NB4 (cell line): ENCODE results near the gene DEPDC1B.
"Not testable (repeated sequence)": the region's sequence is repeated elsewhere in the genome, so short reads cannot be mapped to it uniquely, and the experiment has no call there.

Source experiments
- DNase-seq: peaks from one replicate; pipeline ENCODE4 v3.0.0; 2010; ENCODE audit warnings: low read depth
- H3K4me3 ChIP-seq: one replicate; pipeline ENCODE4 v1.5.1; 2011; ENCODE audit warnings: mild to moderate bottlenecking, low read depth, low read length, moderate library complexity
- CTCF ChIP-seq: IDR thresholded peaks from one replicate; pipeline ENCODE4 v1.5.1; 2012; ENCODE audit warnings: low read depth, low read length
- MAX ChIP-seq: IDR thresholded peaks from 2 replicates; pipeline ENCODE4 v1.6.1; 2011; ENCODE audit warnings: low read depth, low read length
- MYC ChIP-seq: IDR thresholded peaks from 2 replicates; pipeline ENCODE4 v1.6.1; 2011; ENCODE audit warnings: low read depth, low read length
- POLR2A ChIP-seq: IDR thresholded peaks from 2 replicates; pipeline ENCODE4 v1.6.1; 2011; ENCODE audit warnings: mild to moderate bottlenecking; ENCODE audit not compliant: insufficient read length; ENCODE audit errors: extremely low read depth

Gene DEPDC1B

GRCh38 chr5:60690326-60690725 is 9.6 kb downstream of the DEPDC1B start:
- no peak for DNase-seq
- no peak overlapping the region for H3K4me3 ChIP-seq
- TF ChIP-seq CTCF, result no peak
- no peak for TF ChIP-seq MYC
- no peak for TF ChIP-seq POLR2A
- TF ChIP-seq MAX, result no peak

GRCh38 chr5:60688980-60689379 is 11.0 kb downstream of the DEPDC1B start:
- TF ChIP-seq MYC (no peak), CTCF (no peak), MAX (no peak), POLR2A (no peak)
- DNase-seq, result no peak
- H3K4me3 ChIP-seq, result no peak overlapping the region

GRCh38 chr5:60687927-60688720 is 11.8 kb downstream of the DEPDC1B start:
- TF ChIP-seq POLR2A (no peak), CTCF (no peak), MAX (no peak), MYC (no peak)
- no peak overlapping the region for H3K4me3 ChIP-seq
- peak; percentile 24 for DNase-seq

GRCh38 chr5:60686157-60686556 is 13.8 kb downstream of the DEPDC1B start:
- no peak for DNase-seq
- TF ChIP-seq POLR2A, result no peak
- no peak for TF ChIP-seq CTCF
- no peak for TF ChIP-seq MYC
- TF ChIP-seq MAX, result no peak
- no peak overlapping the region for H3K4me3 ChIP-seq

- peak; percentile 54 for DNase-seq
- H3K4me3 ChIP-seq, result no peak overlapping the region
- no peak for TF ChIP-seq MAX
- no peak for TF ChIP-seq POLR2A
- TF ChIP-seq MYC, result no peak
Measured at GRCh38 chr5:60685700-60686099, 14.3 kb downstream of the DEPDC1B start.

GRCh38 chr5:60685028-60685427 is 14.9 kb downstream of the DEPDC1B start:
- H3K4me3 ChIP-seq, result no peak overlapping the region
- DNase-seq, result no peak
- no peak for TF ChIP-seq POLR2A
- TF ChIP-seq CTCF, result no peak
- no peak for TF ChIP-seq MYC
- no peak for TF ChIP-seq MAX

- H3K4me3 ChIP-seq, DNase-seq: not testable (repeated sequence)
Measured at GRCh38 chr5:60682007-60682406, 18.0 kb downstream of the DEPDC1B start.
